HL-60 (cell line): ENCODE measurements around the gene RBMS3.

Experiments
- POLR2AphosphoS5 ChIP-seq: IDR thresholded peaks from 2 replicates; pipeline ENCODE4 v1.6.1; 2012; ENCODE audit warnings: low read depth
- SPI1 ChIP-seq: IDR thresholded peaks from 2 replicates; pipeline ENCODE4 v1.6.1; 2012; ENCODE audit warnings: low read depth, mild to moderate bottlenecking, borderline replicate concordance
- TF ChIP-seq, protein P1 (sequence below): IDR thresholded peaks from one replicate; pipeline ENCODE4 v1.5.1; 2011; ENCODE audit warnings: low read length, control low read depth, inconsistent platforms; ENCODE audit not compliant: insufficient read depth
- TF ChIP-seq, protein P2 (sequence below): IDR thresholded peaks from 2 replicates; pipeline ENCODE4 v1.6.1; 2012; ENCODE audit warnings: low read depth; ENCODE audit not compliant: insufficient replicate concordance

DNA sequence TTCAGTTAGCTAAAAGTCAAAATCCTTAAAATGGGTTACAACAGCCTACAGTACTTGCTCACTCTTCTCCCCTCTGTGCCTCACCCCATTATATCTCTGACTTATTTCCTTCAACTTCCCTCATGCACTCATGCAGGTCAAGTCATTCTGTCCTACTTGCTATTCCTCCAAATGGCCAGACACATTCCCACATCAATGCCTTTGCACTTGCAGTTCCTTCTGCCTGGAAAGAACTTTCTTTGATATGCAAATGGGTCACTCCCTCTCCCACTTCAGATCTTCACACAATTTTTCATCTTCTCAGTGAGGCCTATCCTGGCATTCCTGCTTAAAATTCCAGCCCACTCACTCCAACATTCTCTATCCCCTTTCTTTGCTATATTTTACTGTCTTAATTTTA lies 778.4 kb downstream of the RBMS3 start:
- TF ChIP-seq, protein P1, sequence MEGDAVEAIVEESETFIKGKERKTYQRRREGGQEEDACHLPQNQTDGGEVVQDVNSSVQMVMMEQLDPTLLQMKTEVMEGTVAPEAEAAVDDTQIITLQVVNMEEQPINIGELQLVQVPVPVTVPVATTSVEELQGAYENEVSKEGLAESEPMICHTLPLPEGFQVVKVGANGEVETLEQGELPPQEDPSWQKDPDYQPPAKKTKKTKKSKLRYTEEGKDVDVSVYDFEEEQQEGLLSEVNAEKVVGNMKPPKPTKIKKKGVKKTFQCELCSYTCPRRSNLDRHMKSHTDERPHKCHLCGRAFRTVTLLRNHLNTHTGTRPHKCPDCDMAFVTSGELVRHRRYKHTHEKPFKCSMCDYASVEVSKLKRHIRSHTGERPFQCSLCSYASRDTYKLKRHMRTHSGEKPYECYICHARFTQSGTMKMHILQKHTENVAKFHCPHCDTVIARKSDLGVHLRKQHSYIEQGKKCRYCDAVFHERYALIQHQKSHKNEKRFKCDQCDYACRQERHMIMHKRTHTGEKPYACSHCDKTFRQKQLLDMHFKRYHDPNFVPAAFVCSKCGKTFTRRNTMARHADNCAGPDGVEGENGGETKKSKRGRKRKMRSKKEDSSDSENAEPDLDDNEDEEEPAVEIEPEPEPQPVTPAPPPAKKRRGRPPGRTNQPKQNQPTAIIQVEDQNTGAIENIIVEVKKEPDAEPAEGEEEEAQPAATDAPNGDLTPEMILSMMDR = no peak
- TF ChIP-seq, protein P2, sequence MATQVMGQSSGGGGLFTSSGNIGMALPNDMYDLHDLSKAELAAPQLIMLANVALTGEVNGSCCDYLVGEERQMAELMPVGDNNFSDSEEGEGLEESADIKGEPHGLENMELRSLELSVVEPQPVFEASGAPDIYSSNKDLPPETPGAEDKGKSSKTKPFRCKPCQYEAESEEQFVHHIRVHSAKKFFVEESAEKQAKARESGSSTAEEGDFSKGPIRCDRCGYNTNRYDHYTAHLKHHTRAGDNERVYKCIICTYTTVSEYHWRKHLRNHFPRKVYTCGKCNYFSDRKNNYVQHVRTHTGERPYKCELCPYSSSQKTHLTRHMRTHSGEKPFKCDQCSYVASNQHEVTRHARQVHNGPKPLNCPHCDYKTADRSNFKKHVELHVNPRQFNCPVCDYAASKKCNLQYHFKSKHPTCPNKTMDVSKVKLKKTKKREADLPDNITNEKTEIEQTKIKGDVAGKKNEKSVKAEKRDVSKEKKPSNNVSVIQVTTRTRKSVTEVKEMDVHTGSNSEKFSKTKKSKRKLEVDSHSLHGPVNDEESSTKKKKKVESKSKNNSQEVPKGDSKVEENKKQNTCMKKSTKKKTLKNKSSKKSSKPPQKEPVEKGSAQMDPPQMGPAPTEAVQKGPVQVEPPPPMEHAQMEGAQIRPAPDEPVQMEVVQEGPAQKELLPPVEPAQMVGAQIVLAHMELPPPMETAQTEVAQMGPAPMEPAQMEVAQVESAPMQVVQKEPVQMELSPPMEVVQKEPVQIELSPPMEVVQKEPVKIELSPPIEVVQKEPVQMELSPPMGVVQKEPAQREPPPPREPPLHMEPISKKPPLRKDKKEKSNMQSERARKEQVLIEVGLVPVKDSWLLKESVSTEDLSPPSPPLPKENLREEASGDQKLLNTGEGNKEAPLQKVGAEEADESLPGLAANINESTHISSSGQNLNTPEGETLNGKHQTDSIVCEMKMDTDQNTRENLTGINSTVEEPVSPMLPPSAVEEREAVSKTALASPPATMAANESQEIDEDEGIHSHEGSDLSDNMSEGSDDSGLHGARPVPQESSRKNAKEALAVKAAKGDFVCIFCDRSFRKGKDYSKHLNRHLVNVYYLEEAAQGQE = no peak
- TF ChIP-seq POLR2AphosphoS5 = no peak
- TF ChIP-seq SPI1 = no peak
